ENCODE measurements around the gene GART.

GART gene

DNA sequence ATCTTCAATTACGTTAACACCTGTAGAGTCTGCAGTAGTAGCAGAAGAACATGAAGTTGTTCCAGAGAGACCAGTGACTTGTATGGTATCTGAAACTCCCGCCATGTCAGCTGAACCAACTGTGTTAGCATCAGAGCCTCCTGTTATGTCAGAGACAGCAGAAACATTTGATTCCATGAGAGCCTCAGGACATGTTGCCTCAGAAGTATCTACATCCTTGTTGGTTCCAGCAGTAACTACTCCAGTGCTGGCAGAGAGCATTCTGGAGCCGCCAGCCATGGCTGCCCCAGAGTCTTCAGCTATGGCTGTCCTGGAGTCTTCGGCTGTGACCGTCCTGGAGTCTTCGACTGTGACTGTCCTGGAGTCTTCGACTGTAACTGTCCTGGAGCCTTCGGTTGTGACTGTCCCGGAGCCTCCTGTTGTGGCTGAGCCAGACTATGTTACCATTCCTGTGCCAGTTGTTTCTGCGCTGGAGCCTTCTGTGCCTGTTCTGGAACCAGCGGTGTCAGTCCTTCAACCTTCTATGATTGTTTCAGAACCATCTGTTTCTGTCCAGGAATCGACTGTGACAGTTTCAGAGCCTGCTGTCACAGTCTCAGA, 11.2 kb upstream of the GART start:
- DNase-seq (ENCODE audit: low read depth): no peak

DNA sequence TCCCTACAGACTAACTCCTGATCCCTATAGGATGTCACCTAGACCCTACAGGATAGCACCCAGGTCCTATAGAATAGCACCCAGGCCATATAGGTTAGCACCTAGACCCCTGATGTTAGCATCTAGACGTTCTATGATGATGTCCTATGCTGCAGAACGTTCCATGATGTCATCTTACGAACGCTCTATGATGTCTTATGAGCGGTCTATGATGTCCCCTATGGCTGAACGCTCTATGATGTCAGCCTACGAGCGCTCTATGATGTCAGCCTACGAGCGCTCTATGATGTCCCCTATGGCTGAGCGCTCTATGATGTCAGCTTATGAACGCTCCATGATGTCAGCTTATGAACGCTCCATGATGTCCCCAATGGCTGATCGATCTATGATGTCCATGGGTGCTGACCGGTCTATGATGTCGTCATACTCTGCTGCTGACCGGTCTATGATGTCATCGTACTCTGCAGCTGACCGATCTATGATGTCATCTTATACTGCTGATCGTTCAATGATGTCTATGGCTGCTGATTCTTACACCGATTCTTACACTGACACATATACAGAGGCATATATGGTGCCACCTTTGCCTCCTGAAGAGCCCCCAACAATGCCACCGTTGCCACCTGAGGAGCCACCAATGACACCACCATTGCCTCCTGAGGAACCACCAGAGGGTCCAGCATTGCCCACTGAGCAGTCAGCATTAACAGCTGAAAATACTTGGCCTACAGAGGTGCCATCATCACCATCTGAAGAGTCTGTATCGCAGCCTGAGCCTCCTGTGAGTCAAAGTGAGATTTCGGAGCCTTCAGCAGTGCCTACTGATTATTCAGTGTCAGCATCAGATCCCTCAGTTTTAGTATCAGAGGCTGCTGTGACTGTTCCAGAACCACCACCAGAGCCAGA, 10.4 kb upstream of the GART start:
- DNase-seq (ENCODE audit: low read depth): no peak

- no peak for DNase-seq (ENCODE audit: low read depth)
These were observed 9.7 kb upstream of the GART start for GRCh38 chr21:33551664-33552063.

GRCh38 chr21:33550772-33551660, 9.1 kb upstream of the GART start:
- DNase-seq (ENCODE audit: low read depth): no peak

GRCh38 chr21:33549848-33550771, 8.2 kb upstream of the GART start:
- no peak for DNase-seq (ENCODE audit: low read depth)

DNA sequence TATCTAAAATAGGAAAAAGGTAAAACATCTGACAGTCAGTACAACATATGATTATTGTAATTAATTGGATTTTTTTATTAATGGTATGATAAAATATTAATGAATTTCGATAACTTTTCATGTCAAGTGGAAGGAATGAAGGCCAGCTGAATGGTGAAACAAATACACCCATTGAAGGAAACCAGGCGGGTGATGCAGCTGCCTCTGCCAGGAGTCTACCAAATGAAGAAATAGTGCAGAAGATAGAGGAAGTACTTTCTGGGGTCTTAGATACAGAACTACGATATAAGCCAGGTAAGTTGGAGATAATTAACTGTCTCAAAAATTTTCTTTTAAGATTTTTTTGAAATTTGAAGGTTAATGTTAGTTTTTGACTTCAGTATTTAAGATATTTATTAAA, 4.2 kb upstream of the GART start:
- no peak for DNase-seq (ENCODE audit: low read depth)

DNA sequence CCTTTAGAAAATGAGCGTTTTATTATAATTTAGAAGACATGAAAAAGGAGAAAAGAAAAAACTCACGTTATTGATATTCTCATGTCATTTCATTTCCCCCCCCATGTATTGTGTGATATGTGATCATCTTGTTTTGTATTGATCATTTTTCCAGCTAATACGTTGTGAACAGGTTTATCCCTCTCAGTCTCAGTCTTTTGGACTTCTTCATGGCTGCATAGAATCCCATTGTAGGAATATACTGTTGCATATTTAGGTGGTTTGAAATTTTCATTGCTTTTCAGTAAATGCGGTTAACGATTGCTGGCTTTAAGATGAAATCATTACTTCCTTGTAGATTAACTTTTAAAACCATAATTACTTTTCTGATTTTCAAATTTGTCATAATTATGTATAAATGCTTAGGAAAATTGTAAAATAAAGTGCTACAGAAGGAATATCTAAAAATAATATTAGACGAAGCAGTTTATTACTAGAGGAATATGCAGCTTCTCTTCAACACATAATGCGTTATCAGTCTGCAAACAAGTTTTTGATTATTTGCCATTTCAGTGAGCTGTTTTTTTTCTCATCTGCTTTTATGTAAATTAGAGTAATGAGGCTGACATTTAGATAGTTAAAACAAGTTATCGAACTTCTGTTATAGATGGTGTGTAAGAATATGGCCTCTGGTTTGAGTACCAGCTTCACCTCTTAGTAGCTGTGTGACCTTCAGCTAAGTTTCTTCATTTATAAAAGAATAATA, 2.7 kb upstream of the GART start:
- no peak for DNase-seq (ENCODE audit: low read depth)

DNA sequence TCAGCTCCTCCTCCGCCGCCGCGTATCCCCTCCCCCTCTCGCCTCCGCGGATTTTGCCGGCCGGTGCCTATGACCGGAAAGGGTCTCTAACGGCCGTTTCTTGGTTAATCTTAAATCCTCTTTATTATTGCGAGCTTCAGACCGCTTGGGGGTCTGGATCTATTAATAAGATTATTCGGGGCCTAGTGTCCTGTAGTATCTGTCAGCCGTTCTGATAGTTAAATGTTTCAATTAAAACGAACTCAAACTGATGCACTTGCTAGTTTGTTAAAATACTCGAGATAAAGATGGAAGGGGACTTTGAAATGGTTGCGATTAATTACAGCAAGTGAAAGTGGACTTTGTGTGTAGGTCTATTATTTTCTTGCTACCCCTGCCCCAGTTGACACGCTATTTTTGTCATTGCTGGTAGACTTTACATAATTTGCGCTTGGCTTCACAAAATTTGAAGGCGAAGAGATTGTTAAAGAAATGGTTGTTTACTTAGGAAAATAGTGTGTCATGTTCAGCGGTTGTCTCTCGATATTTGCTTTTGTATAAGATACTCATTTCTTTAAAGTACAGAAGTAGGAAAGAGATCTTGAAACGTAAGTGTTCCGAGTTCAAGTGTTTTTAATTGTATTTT, 1.7 kb upstream of the GART start:
- DNase-seq (ENCODE audit: low read depth): peak; percentile 60

- peak; percentile 94 for DNase-seq (ENCODE audit: low read depth)
These were observed 955 bp upstream of the GART start, which contains the start of gene SON for GRCh38 chr21:33542640-33543504. Gene SON, plus strand, starts transcription at chr21:33543038. Its CDS starts 55 bp downstream, at chr21:33543093.

DNA sequence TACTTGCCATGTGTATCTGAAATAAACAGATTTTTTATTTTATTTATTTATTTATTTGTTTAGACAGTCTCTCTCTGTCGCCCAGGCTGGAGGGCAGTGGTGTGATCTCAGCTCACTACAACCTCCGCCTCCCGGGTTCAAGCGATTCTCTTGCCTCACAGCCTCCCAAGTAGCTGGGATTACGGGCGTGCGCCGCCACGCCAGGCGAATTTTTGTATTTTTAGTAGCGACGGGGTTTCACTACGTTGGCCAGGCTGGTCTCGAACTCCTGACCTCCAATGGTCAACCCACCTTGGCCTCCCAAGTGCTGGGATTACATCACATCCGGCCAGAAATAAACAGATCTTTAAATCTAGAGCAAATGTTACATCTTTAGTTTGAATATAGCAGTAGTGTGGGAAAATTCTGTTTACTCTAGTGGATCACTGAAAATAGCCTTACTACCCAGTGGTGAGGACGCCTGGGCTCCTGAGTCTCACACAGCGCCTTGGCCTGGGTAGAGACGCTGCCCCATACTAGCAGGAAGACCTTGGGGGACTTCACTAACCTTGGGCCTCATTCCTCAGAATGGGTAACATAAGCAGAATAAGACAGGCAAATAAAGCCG, 709 bp downstream of the GART start:
- DNase-seq (ENCODE audit: low read depth): no peak

DNA sequence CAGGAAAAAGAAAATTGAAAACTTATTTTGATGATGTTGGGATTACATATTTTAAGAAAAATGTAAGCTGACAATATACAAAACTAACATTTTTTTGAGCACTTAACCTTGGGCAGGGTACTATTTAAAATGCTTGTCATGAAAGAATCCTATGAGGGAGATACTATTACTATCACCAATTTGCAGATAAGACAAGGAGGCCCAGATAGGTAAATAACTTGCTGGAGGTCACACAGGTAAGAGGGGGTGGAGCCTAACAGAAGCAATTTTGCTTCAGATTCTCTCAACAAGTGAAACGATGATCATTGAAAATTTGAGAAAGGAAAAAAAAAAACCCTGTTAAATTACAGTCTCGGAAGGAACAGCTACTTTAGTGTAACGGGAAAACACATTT, 1.2 kb downstream of the GART start:
- no peak for DNase-seq (ENCODE audit: low read depth)

DNA sequence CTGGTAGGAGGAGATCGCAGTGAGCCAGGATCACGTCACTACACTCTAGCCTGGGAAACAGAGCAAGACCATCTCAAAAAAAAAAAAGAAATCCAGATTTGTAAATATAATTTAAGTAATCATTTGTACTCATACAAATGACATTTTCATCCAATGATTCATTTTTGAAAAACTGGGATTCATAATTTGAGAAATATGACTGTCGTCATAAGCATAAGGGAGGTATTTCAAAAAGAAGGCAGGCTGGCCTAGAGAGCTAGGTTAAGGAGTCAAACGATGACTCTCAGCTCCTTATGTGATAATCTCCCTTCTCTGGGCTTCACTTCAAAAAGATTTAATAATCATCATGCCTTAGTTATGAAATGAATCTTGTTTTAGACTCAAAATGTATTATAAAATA, 2.3 kb downstream of the GART start:
- no peak for DNase-seq (ENCODE audit: low read depth)

- DNase-seq (ENCODE audit: low read depth): no peak
These were observed 4.7 kb downstream of the GART start for GRCh38 chr21:33537212-33537611.

- DNase-seq (ENCODE audit: low read depth): no peak
These were observed 10.9 kb downstream of the GART start for GRCh38 chr21:33531007-33531406.

- DNase-seq (ENCODE audit: low read depth): no peak
These were observed 19.0 kb downstream of the GART start for GRCh38 chr21:33522953-33523349.

- no peak for DNase-seq (ENCODE audit: low read depth)
These were observed 19.5 kb downstream of the GART start for GRCh38 chr21:33522297-33522952.

- DNase-seq (ENCODE audit: low read depth): no peak
These were observed 23.0 kb downstream of the GART start for GRCh38 chr21:33518899-33519298.

DNA sequence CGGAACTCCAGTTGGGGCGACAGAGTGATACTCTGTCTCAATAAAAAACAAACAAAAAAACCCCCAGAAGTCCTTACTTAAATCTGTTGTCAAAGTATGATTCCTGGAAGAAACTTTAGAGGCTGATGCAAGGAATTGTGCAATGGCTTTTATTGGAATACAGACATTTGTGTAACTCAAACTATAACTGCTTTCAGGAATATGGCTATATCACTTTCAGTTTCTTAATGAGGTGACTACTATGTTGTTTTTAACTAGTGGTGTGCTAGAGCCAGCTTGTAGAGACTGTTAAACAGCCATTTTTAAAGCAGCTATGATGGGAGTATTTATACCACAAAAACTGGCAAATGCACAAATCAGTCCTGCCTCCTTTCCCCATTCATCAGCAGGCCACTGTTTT, 27.7 kb downstream of the GART start:
- no peak for DNase-seq (ENCODE audit: low read depth)

Measured in stimulated activated CD8-positive, alpha-beta memory T cell treated with anti-CD3 and anti-CD28 coated beads, Interleukin-4, amount 100 ng/mL, for 24 hours (primary cell).